Measurements from ENCODE around the gene EYA2.

DNA sequence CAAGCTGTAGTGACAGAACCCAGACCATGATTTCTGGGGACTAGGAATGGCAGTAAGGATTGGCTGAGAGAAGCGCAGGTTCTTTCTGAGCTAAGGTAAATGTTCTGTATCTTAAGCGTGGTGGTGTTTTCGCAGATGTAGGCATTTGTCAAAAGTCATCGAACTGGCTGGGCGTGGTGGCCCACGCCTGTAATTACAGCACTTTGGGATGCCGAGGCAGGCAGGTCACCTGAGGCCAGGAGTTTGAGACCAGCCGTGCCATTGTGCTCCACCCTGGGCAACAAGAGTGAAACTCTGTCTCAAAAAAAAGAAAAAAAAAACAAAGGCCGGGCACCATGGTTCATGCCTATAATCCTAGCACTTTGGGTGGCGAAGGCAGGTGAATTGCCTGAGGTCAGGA lies 40.7 kb upstream of the EYA2 start:
- TF ChIP-seq, protein P1, sequence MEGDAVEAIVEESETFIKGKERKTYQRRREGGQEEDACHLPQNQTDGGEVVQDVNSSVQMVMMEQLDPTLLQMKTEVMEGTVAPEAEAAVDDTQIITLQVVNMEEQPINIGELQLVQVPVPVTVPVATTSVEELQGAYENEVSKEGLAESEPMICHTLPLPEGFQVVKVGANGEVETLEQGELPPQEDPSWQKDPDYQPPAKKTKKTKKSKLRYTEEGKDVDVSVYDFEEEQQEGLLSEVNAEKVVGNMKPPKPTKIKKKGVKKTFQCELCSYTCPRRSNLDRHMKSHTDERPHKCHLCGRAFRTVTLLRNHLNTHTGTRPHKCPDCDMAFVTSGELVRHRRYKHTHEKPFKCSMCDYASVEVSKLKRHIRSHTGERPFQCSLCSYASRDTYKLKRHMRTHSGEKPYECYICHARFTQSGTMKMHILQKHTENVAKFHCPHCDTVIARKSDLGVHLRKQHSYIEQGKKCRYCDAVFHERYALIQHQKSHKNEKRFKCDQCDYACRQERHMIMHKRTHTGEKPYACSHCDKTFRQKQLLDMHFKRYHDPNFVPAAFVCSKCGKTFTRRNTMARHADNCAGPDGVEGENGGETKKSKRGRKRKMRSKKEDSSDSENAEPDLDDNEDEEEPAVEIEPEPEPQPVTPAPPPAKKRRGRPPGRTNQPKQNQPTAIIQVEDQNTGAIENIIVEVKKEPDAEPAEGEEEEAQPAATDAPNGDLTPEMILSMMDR (IDR thresholded peaks at IDR 0.05) = no peak
- TF ChIP-seq POLR2AphosphoS5 (IDR thresholded peaks at IDR 0.05) = no peak

Measured in gastroesophageal sphincter (tissue), 3 donors.